H1 (cell line): ENCODE data around the gene EEIG1.

Experiments
- ATF2 ChIP-seq: IDR thresholded peaks from 2 replicates; pipeline ENCODE4 v1.6.1; 2012; ENCODE audit warnings: low read length, inconsistent platforms
- CREB1 ChIP-seq: IDR thresholded peaks from 2 replicates; pipeline ENCODE4 v1.6.1; 2012; ENCODE audit warnings: inconsistent platforms
- EGR1 ChIP-seq: IDR thresholded peaks from 2 replicates; pipeline ENCODE4 v1.6.1; 2011; ENCODE audit warnings: low read depth, low read length, borderline replicate concordance
- EZH2 ChIP-seq: fragments of 200-600 bp; sonication (generic); IDR thresholded peaks from 2 replicates; pipeline ENCODE4 v1.7.1; 2012; ENCODE audit warnings: low read depth, mild to moderate bottlenecking, moderate library complexity, low read length, inconsistent platforms; ENCODE audit not compliant: severe bottlenecking
- GABPA ChIP-seq: IDR thresholded peaks from 2 replicates; pipeline ENCODE4 v1.6.1; 2011; ENCODE audit warnings: mild to moderate bottlenecking, low read length, moderate library complexity, borderline replicate concordance; ENCODE audit not compliant: insufficient read depth
- HDAC6 ChIP-seq: IDR thresholded peaks from one replicate; pipeline ENCODE4 v1.7.1; 2012; ENCODE audit warnings: low read depth, mild to moderate bottlenecking, inconsistent platforms, low read length, moderate library complexity
- JUN ChIP-seq: IDR thresholded peaks from 2 replicates; pipeline ENCODE4 v1.6.1; 2011; ENCODE audit warnings: low read depth, mild to moderate bottlenecking, improper control_type of control experiment, low read length
- JUND ChIP-seq: IDR thresholded peaks from 2 replicates; pipeline ENCODE4 v1.6.1; 2011; ENCODE audit warnings: mild to moderate bottlenecking, improper control_type of control experiment, low read length
- NANOG ChIP-seq: IDR thresholded peaks from 2 replicates; pipeline ENCODE4 v1.6.1; 2011; ENCODE audit warnings: low read length, low read depth, mild to moderate bottlenecking, inconsistent platforms; ENCODE audit not compliant: insufficient read depth, poor library complexity, severe bottlenecking
- POLR2AphosphoS5 ChIP-seq: IDR thresholded peaks from 2 replicates; pipeline ENCODE4 v1.6.1; 2011; ENCODE audit warnings: low read depth, low read length
- RFX5 ChIP-seq: IDR thresholded peaks from 2 replicates; pipeline ENCODE4 v1.6.1; 2011; ENCODE audit warnings: low read depth, low read length, improper control_type of control experiment, borderline replicate concordance
- SIN3A ChIP-seq, 2 experiments: IDR thresholded peaks in 1 of 2; conservative IDR thresholded peaks in 1 of 2; 2 replicates each; pipeline ENCODE4 v1.6.1; 2011 to 2012; ENCODE audit warnings: low read length in 2 of 2, improper control_type of control experiment in 1 of 2, low read depth in 1 of 2, mild to moderate bottlenecking in 1 of 2
- SP1 ChIP-seq: IDR thresholded peaks from 2 replicates; pipeline ENCODE4 v1.6.1; 2011; ENCODE audit warnings: low read depth, low read length
- TF ChIP-seq, protein P1 (sequence below), 3 experiments: IDR thresholded peaks; 1 replicate in 2 of 3; 2 replicates in 1 of 3; pipeline versions ENCODE4 v1.5.1 to v1.6.1; 2011; ENCODE audit warnings: low read length in 3 of 3, mild to moderate bottlenecking in 3 of 3, inconsistent platforms in 2 of 3, low read depth in 1 of 3, moderate library complexity in 1 of 3; ENCODE audit not compliant: insufficient read depth in 1 of 3; ENCODE audit errors: control extremely low read depth in 1 of 3

DNA sequence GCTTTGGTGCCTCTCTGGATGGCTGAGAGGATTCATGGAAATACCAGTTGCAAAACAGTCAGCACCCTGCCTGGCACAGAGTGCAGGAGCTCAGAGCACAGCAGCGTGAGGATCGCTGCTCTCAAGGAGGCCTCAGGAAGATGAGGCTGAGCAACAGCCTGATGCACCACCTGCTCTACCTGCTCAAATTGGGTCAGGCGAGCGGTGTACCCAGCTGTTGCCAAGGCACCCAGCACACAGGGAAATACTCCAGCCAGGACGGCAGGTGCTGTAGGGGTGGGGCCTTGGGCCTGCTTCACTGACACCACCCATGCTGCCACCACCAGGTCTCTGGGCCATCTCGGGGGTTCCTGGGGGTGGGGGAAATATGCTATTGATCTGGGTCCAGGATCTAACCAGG, 4.3 kb downstream of the EEIG1 start:
- TF ChIP-seq EZH2 (no peak), CREB1 (no peak), SIN3A (conservative IDR thresholded peaks at IDR 0.05 in 1 of 2, IDR thresholded peaks at IDR 0.05 in 1 of 2; ENCODE audit: low read depth in 1 of 2, low read length in 2 of 2) (no peak), SP1 (no peak), RFX5 (no peak), EGR1 (no peak), JUND (no peak), NANOG (no peak), POLR2AphosphoS5 (no peak), JUN (no peak), GABPA (no peak), ATF2 (no peak), HDAC6 (no peak)
- TF ChIP-seq, protein P1, sequence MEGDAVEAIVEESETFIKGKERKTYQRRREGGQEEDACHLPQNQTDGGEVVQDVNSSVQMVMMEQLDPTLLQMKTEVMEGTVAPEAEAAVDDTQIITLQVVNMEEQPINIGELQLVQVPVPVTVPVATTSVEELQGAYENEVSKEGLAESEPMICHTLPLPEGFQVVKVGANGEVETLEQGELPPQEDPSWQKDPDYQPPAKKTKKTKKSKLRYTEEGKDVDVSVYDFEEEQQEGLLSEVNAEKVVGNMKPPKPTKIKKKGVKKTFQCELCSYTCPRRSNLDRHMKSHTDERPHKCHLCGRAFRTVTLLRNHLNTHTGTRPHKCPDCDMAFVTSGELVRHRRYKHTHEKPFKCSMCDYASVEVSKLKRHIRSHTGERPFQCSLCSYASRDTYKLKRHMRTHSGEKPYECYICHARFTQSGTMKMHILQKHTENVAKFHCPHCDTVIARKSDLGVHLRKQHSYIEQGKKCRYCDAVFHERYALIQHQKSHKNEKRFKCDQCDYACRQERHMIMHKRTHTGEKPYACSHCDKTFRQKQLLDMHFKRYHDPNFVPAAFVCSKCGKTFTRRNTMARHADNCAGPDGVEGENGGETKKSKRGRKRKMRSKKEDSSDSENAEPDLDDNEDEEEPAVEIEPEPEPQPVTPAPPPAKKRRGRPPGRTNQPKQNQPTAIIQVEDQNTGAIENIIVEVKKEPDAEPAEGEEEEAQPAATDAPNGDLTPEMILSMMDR (IDR thresholded peaks at IDR 0.05; ENCODE audit: control extremely low read depth in 1 of 3, insufficient read depth in 1 of 3, low read depth in 1 of 3, low read length in 3 of 3): no peak
